ENCODE results near the gene LCOR. TPM values are rescaled to one million over a fixed set of nuclear protein-coding genes. Genes with fewer than 3 reads are reported as not detected.
A peak's percentile ranks its signal among the peaks of the same experiment; 100 is the strongest.
"Not testable (repeated sequence)": the region's sequence is repeated elsewhere in the genome, so short reads cannot be mapped to it uniquely, and the experiment has no call there.

LCOR gene
- total RNA-seq (2014; rRNA removed): 13.2 and 14.9 TPM in 2 replicates
- 4.8 TPM for polyA plus RNA-seq (2012)

DNA sequence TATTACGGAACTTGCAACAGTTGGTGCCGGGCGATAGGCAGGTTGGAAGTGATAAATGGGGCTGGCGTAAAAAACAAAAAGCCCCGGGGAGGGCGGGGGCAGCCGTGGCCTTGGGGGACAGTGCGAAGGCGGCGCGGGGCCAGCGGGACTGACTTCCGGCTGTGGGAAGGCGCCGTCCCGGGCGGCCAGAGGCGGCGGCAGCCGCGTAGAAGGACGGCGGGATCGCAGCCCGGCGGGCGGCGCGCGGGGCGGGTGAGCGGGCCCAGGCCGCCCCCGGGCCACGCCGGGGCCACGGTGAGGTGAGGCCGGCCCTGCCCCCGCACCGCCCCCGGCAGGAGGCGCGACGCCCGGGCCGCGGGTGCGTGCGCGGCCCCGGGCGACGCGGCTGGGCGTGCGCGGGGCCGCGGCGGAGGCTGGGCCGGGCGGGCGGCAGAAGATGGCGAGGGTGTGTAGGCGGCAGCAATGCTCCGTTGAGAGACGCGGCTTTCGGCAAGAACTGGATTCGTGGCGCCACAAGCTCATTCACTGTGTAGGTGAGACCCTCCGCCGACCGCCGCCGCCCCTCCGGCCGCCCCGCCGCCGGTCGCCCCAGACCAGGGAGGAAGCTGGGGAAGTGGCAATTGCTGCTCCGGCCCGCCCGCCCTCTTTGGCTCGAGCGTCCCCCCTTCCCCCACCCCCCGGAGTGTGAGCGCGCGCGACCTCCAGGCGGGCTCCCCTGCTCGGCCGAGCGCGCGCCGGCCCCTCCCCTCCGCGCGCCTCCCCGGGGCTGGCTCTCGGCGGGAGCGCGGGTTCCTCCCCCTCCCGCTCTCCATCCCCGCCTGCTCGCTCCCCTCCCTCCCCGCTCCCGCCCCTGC, at the start of gene LCOR:
LCOR (plus strand) TSS at position 432 of the 854 bp plus-strand sequence. CDS start 116,760 bp downstream, outside the sequence.
- peak; percentile 85 for DNase-seq (ENCODE audit: low read depth)

DNA sequence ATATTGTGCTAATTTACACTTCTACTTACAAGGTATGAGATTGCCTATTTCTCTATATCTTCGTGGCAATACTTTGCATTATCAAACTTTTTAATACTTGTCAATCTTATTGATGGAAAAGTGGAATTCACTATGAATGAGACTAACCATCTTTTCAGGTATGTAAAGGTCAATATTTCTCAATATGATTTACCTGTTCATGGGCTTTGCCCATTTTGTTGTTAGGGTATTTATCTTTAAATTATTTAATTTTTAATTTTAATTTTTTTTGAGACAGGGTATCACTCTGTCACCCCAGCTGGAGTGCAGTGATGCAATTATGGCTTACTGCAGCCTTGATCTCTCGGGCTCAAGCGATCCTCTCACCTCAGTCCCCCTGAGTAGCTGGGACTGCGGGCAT, 47.8 kb upstream of the LCOR start:
- no peak for DNase-seq (ENCODE audit: low read depth)

DNA sequence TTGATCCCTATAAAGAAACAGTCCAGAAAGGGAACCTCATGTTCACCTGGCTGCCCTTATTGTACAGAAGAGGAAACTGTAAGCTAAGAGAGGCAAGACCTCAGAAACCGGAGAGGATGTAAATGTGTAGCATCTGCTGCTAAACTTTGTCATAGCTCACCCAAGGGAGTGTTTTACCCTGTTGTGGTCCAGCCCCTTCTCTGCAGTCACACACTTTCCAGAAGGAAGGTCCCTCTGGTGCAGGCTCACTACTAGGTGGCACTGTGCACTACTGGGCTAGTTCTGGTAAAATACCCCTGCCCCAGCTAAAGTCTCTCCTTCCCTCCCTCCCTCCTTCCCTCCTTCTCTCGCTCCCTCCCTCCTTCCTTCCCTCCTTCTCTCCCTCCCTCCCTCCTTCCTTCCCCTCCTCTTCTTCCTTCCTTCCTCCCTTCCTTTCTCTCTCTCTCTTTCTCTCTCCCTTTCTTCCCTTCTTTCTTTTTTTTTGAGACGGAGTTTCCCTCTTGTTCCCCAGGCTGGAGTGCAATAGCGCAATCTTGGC, 42.5 kb upstream of the LCOR start:
- peak; percentile 29 for DNase-seq (ENCODE audit: low read depth)

DNA sequence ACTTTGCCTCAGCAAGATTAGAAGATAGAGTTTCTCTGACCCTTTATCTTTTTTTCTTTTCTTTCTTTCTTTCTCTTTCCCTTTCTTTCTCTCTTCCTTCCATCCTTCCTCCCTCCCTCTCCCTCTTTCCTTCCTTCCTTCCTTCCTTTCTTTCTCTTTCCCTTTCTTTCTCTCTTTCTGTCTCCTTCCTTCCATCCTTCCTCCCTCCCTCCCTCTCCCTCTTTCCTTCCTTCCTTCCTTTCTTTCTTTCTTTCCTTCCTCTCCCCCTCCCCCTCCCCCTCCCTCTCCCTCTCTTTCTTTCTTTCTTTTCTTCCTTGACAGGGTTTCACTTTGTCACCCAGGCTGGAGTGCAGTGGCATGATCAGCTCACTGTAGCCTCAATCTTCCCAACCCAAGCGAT, 40.2 kb upstream of the LCOR start:
- DNase-seq (ENCODE audit: low read depth): no peak

DNA sequence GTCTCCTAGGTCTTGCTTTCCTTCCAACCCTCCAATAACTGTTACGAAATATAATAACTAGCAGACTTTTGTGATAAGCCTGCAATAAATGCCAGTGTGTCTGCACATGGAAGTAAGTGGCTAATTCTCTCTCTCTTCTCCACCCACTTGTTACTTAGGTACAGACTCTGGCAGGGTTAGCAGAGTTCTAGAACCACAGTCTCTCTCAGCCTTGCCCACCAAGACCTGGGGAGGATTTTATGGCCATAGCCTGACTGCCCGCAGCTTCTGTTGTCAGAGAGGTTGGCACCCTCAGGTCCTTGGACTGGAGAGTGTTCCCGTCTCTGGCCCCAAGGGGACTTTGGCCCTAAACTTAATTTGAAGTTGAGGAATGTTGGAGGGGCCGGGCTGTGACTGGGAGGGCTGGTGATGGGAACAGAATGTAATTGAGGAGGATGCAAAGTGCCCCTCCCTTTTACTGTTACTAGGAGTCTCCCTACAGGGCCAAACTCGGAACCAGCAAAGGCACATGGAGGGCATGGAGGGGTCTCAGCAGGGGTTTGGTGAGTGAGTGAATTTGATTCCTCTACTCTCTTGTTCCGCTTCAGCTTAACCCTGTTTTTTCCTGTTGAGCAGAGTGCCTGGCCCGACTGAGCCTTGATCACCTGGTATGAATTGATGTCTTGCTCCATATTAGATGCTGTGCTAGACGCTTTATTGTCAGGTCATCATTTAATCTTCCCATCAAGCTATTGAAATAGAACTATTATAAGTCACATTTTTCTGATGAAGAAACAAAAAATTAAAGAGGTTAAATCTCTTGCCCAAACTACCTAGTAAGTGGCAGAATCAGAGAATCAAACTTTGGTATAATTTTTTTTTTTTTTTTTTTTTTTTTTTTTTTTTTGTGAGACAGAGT, 37.0 kb upstream of the LCOR start:
- DNase-seq (ENCODE audit: low read depth): no peak

DNA sequence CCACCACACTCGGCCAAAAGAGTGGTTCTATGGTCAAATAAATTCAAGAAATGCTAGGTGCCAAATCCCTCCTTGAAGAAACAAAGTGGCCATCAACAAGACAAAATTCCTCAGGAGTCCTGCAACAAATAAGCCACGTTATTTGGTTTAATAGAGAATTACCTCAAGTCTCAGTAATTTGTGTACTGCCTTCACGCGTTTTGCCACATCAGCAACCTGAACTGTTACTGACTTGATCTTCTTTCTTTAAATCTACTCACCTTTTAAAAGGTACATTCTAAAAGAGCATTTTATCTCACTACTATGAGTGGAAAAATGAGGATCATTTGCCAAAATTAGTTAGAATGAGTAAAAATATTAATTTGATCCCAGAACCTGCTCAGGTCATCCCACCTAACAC, 34.6 kb upstream of the LCOR start:
- DNase-seq (ENCODE audit: low read depth): no peak

DNA sequence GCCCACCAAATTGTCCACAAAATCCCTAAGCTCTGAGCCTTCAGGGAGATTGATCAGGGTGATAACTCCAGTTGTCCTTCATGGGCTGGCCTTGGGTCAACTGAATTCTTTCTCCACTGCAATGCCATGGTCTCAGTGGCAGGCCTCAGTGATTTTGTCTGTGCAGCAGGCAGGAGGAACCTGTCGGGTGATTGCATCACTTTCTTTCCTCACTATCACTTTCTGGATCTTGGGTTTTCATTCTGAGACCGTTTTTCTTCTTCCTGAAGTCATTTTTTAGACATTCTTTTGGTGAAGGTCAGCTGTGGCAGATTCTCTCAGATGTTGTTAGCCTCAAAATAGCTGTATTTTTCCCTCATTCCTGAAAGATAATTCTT, 28.8 kb upstream of the LCOR start:
- no peak for DNase-seq (ENCODE audit: low read depth)

DNA sequence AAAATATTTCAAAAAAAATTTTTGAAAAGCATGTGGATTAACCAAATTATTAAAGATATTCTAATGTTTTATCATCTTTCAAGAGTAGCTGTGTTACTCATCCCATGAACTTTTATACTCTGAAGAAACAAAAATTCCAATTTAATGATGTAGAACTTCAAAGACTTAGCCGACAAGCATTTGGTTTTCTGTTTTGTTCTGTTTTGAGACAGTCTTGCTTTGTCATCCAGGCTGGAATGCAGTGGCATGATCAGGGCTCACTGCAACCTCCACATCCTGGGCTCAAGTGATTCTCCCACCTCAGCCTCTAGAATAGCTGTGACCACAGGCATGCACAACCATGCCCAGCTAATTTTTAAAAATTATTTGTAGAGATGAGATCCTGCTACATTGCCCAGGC, 17.8 kb upstream of the LCOR start:
- peak; percentile 90 for DNase-seq (ENCODE audit: low read depth)

DNA sequence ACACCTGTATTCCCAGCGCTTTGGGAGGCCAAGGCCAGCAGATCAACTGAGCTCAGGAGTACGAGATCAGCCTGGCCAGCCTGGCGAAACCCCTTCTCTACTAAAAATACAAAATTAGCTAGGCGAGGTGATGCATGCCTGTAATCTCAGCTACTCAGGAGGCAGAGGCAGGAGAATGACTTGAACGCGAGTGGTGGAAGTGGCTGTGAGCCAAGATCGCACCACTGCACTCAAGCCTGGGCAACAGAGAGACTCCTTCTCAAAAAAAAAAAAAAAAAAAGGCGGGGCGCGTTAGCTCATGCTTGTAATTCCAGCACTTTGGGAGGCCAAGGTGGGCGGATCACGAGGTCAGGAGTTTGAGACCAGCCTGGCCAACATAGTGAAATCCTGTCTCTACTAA, 13.1 kb upstream of the LCOR start:
- DNase-seq (ENCODE audit: low read depth): not testable (repeated sequence)

DNA sequence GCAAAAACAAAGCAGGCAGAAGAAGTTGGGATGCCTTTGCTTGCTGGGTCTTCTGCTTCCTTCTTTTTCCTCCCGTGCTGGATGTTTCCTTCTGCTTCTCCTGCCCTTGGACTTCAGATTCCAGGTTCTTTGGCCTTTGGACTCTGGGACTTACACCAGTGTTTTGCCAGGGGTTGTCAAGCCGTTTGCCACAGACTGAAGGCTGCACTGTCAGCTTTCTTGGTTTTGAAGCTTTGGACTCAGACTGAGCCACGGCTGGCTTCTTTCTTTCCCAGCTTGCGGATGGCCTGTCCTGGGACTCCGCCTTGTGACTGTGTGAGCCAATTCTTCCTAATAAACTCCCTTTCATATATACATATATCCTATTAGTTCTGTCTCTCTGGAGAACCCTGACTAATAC, 11.3 kb upstream of the LCOR start:
- no peak for DNase-seq (ENCODE audit: low read depth)

DNA sequence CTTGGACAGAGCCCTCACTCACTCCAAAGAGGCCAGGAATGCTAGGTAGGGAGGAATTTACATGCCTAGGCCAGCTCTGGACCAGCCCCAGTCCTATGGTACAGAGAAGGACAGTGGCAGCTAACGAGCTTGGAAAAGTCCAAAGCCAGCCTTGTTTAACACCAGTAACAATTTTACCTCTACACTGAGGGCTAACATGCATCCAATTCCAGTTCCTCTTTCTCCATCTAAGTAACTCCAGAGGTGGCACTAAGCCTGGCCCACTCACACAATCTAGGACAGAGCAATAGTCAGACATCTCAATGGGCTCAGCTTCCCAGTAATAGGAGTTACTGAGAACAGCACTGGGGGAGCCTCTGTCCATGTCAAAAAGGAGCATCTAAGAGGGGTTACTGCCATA, 5.7 kb upstream of the LCOR start:
- DNase-seq (ENCODE audit: low read depth): no peak

DNA sequence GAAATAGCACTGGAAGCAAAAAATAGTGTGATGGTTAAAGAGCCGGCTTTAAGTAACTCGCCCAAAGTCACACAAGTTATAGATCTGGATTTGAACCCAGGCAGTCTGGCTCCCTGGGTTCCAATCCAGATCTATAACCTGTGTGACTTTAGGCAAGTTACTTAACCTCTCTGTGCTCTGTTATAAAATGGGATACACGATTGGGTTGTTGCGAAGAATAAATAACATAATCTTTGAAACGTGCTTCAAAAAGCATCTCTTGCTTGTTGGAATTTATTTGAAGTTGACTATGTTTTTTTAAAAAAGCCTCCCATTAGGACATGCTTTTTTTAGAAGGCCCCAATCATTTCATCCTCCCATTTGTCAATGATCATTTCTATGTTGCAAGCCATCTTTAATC, 3.5 kb upstream of the LCOR start:
- DNase-seq (ENCODE audit: low read depth): no peak

DNA sequence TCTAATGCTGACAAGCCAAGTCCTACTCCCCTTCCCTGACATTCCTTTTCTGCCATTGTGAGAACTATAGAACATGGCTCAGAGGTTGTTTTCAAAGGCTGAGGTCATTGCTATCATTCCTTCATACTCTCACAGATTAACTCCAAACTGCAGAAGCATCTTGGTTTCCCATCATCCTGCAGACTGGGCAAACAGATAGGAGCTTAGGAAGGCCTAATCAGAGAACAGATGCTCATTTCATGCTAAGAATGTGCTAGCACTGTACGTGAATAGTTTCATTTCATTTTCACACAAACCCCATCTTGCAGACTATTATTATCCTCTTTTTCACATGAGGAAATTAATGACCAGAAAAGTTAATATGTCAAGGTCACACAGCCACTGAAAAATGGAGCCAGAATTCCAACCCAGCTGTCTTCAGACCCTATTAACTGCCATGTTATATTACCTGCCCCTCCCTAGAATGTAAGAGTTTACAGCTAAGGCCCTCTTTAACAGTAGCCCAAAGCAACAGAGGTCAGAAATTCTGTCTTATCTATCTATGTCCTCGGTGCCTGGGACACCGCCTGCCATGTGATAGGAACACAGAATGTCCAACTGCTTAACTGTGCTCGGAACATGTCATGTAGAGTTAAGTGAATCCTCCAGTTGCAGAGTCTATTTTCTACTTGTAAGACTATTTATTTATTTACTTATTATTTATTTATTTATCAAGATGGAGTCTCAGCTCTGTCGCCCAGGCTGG, 2.9 kb upstream of the LCOR start:
- DNase-seq (ENCODE audit: low read depth): no peak

DNA sequence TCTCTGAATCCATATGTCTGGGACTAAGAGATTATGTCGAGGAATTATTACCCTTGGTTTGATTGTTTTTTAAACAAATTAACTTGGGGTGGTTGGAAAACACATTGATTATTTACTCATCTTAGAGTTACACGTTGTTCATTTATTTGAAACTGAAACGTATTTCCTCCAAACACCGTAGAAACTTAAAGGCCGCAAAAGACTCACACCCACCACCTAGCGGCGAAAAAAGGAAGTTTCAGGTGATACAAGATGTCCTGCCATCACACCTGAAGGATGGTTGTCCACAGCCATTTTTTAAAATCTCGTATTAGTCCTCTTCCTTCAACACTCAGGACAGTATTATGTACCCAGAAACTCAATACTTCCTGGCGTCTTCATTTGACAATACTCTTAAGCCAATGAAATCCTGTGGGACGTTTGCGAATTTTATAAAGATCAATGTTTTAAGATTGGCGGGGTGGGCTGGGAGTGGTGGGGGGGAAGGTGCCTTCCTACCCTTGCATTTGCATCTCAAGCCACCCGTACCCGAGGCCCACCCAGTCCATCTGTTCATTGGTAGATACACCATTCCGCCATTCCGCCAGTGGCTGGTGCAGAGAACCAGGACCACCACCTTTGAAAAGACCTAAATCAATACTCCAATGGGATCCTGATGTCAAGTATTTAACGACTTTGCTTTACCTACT, 1.4 kb upstream of the LCOR start:
- peak; percentile 57 for DNase-seq (ENCODE audit: low read depth)

DNA sequence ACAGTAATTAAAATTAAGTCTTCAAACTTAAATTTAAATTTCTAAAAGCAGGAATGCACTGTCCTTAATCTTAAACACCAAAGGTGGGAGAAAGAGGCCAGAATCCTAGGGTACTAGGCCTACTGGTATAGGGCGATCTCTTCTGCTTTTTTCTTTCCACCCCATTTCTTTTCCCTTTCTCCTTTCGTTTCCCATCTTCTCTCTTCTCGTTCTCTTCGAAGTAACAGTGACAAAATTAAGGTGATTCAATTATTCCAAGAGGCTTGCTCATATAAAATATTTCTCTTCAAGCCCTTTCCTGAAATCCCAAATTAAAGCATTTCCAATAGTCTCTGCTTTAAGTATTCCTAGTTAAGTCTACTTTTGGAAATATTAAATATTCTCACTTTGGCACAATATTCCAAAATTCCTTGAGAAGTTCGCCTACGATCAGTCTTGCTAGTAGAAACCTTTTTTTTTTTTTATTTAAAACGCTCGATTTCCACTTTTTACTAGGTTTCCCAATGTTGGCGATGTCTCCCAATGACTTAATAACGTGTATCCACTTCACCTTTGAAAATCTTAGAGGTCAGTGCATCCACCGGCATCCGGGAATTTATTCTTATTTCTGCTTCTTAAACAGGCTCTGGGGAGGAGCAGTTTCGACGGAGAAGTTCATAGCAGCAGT, 765 bp upstream of the LCOR start:
- no peak for DNase-seq (ENCODE audit: low read depth)

DNA sequence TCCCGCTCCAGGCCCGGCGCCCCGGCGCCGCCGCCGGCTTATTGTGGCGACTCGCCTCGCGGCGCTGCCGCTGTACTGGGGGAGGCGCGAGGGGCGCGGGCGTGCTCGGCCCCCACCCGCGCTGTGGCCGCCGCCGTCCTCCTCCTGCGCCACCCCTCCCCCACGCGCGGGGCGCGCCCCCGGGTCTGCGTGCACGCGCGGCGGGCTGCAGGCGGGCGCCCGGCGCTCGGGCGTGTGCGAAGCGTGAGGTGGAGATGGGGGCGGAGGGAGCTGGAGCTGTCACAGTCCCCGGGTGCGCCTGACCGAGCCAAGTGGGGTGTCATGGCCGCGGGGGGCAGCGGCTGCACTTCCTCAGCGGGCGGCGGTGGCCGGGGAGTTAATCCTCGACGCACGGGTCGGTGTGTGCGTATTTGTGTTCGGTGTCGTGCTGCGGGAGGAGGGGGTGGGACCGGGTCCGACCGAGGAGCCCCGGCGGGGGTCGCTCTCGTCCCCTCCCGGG, 672 bp downstream of the LCOR start:
- DNase-seq (ENCODE audit: low read depth): peak; percentile 71

DNA sequence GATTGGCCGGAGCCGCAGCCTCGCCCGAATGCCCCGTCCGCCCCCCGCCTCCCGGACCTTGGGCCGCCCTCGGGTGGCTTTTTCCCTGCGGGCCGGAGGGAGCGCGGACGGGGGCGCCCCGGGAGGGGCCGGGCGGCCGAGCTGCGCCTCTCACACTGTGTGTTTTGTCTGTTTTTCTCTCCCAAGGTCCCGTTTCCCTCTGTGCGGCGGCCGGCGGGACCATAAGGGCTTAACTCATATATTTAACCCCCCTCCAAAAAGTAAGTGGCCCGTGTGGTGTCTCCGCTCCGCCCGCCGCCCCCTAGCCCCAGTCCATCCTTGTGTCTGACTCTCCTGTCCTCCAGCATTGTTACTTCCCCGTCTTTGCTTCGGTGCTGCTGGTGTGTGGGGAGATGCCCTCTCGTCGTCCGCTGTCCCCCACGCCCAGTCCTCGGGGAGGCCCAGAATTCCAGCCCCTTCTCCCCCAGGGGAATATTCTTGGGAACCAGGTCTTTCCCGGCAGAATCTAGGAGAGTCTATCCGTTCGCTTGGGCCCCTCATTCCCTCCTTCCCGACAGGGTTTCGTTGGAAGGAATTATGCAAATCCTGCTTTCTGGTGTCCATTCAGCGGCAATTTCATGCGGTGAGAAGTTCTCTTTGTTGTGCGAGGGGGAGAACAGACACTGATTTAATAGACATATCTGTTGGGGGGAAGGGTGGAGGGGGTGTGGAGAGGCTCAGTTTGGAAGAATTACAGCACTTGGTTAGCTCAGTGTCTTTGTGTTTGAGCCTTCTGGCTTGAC, 1.3 kb downstream of the LCOR start:
- peak; percentile 38 for DNase-seq (ENCODE audit: low read depth)

DNA sequence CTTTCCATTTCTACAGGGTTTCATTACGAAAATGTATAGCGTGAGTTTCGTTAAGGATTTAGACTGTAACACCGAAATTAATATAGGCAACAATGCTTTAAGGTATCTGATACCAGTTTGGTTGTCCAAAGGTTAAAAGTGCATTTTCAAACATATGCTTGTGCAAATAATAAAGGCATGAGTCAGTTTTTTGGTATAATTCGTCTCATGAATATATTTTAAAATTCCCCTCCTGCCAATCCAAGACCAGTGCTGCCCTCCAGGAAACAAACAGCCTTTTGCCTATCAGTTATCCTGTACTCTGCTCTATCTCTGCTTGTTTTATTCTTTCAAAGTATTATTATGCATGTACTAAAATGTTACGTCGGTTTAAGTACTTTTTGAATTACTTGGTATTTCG, 2.0 kb downstream of the LCOR start:
- peak; percentile 28 for DNase-seq (ENCODE audit: low read depth)

DNA sequence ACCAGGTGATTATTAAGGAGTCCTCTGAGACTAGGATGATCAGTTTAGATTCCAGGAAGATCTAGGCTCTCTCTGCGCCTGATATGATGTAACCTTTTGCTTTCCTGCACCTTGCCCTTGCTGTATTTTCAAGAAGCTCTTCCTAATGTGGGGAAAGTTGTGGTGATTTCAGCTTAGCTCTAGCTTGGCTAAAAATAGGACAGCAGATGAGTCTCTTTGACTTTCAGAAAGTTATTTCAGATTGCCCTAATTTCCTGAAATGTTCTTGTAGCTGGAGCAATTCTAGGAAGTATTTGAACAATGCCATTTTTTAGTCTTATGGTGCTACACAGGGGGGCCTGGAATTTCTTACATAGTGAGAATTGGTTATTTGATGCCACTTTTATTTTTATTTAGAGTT, 3.8 kb downstream of the LCOR start:
- DNase-seq (ENCODE audit: low read depth): no peak

Data from LHCN-M2 (cell line).